ENCODE measurements around the gene GLTP.
"Not testable (repeated sequence)": the region's sequence is repeated elsewhere in the genome, so short reads cannot be mapped to it uniquely, and the experiment has no call there.

The GLTP gene

DNA sequence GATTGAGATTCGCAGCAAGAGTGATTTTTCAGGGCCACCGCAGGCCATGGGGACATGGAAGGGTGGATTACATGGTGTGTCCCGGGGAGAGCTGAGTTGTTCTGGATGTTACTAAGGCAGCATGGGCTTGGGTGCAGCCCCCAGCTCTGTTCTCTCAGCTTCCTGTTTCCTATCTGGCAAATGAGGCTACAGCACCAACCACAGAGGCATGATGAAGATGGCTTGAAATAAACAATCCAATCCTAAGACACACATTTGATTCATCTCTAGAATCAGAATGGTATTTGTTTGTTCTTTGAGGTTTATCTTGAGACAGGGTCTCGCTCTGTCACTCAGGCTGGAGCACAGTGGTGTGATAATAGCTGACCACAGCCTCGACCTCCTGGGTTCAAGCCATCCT, 21.6 kb downstream of the GLTP start:
- H3K4me1 Mint-ChIP-seq, result peaks cover 5% of the 10 kb centered on the region
- H3K4me3 Mint-ChIP-seq, result no peak overlapping the region

DNA sequence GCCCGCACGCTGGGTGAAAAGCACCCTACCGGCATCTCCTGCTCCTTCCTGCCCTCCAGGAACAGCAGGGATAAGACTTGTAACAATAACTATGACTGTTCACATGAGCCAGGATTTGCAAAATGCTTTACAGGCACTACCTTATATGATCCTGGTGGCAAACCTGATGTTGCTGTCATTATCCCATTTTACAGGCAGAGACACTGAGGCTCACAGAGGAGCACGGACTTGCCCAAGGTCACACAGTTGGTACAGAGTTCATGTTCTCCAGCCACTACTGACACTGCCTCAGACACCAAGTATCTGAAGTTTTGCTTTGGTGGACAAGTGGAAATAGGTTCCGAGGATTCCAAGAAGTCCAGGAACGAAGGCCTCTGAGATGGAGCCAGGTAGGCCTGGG, 22.6 kb downstream of the GLTP start:
- Mint-ChIP-seq H3K4me1 (no peaks in the 10 kb centered on the region), H3K27ac (no peak overlapping the region), H3K9me3 (no peaks in the 10 kb centered on the region), H3K27me3 (ENCODE audit: low read depth) (no peaks in the 10 kb centered on the region), H3K4me3 (no peak overlapping the region), H3K36me3 (ENCODE audit: low read depth) (peaks cover 4% of the 10 kb centered on the region)
- TF ChIP-seq, protein P1, sequence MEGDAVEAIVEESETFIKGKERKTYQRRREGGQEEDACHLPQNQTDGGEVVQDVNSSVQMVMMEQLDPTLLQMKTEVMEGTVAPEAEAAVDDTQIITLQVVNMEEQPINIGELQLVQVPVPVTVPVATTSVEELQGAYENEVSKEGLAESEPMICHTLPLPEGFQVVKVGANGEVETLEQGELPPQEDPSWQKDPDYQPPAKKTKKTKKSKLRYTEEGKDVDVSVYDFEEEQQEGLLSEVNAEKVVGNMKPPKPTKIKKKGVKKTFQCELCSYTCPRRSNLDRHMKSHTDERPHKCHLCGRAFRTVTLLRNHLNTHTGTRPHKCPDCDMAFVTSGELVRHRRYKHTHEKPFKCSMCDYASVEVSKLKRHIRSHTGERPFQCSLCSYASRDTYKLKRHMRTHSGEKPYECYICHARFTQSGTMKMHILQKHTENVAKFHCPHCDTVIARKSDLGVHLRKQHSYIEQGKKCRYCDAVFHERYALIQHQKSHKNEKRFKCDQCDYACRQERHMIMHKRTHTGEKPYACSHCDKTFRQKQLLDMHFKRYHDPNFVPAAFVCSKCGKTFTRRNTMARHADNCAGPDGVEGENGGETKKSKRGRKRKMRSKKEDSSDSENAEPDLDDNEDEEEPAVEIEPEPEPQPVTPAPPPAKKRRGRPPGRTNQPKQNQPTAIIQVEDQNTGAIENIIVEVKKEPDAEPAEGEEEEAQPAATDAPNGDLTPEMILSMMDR (IDR thresholded peaks at IDR 0.05; ENCODE audit: unreplicated experiment in 3 of 3), result no peak

More for the DNA sequence above, 21.6 kb downstream of the GLTP start:
- Mint-ChIP-seq H3K27ac (no peak overlapping the region), H3K36me3 (ENCODE audit: low read depth) (peaks cover 4% of the 10 kb centered on the region), H3K9me3 (no peaks in the 10 kb centered on the region), H3K27me3 (ENCODE audit: low read depth) (no peaks in the 10 kb centered on the region)
- TF ChIP-seq, protein P1 (IDR thresholded peaks at IDR 0.05; ENCODE audit: unreplicated experiment in 3 of 3), result no peak

DNA sequence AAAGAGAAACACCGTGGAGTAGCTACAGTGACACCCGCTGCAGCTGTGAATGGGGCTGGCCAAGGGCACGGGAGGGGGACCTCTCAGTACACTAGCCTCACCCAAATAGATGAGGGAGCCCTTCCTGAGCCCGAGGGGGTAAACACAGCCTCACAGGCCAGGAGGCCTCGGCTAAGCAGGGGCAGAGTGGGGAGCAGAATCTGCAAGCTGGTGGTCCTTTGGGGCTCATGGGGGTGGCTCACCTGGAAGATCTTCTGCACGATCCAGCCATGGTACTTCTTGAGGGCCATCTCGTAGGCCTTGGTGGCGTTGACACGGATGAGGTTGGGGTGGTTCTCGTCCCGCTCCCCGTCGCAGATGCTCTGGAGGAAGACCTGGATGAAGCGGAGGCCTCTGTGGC, 25.0 kb downstream of the GLTP start:
- no peaks in the 10 kb centered on the region for H3K4me1 Mint-ChIP-seq
- no peaks in the 10 kb centered on the region for H3K27me3 Mint-ChIP-seq (ENCODE audit: low read depth)
- no peak overlapping the region for H3K4me3 Mint-ChIP-seq
- no peaks in the 10 kb centered on the region for H3K9me3 Mint-ChIP-seq
- H3K36me3 Mint-ChIP-seq (ENCODE audit: low read depth), result peaks cover 4% of the 10 kb centered on the region
- TF ChIP-seq, protein P1 (IDR thresholded peaks at IDR 0.05; ENCODE audit: unreplicated experiment in 3 of 3), result no peak
- H3K27ac Mint-ChIP-seq, result no peak overlapping the region

DNA sequence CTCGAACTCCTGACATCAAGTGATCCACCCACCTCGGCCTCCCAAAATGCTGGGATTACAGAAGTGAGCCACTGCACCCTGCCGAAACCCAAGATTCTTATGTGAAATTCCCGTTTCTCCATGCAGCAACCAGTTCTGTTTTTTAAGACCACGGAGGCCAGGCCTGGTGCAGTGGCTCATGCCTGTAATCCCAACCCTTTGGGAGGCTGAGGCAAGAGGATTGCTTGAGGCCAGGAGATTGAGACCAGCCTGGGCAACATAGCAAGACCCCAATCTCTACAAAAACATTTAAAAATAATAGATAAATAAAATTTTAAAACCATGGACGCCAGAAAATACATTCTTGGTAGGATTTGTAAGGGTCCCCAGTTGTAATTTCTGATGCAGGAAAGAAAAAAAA, 29.8 kb downstream of the GLTP start:
- H3K9me3 Mint-ChIP-seq; H3K4me3 Mint-ChIP-seq; H3K36me3 Mint-ChIP-seq (ENCODE audit: low read depth); H3K4me1 Mint-ChIP-seq; H3K27ac Mint-ChIP-seq; H3K27me3 Mint-ChIP-seq (ENCODE audit: low read depth): not testable (repeated sequence)

DNA sequence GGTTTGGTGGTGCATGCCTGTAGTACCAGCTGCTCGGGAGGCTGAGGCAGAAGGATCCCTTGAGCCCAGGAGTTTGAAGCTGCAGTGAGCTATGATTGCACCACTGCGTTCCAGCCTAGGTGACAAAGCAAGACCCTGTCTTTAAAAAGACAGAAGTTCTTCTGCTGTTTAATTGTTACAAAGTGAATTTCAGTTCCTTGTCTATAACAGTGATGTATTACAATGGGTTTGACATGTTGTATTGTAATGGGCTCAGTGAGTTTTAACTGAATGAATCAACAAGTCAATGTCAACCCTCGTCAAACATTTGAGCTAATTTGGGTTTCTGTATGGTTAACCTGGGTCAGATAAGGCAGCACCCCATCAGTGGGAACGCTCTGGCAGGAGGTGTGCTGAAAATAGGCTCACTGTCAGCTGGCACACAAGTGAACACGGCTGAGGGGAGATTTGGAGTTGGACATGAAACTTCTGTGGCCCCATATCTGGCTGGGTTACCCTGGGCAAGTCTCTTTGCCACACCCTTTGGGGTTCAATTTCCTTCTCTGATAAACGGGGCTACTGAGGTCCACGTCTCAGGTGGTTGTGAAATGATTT, 33.1 kb downstream of the GLTP start:
- Mint-ChIP-seq H3K27ac (no peak overlapping the region), H3K36me3 (ENCODE audit: low read depth) (no peaks in the 10 kb centered on the region)
- TF ChIP-seq, protein P1 (IDR thresholded peaks at IDR 0.05; ENCODE audit: unreplicated experiment in 3 of 3), result no peak

DNA sequence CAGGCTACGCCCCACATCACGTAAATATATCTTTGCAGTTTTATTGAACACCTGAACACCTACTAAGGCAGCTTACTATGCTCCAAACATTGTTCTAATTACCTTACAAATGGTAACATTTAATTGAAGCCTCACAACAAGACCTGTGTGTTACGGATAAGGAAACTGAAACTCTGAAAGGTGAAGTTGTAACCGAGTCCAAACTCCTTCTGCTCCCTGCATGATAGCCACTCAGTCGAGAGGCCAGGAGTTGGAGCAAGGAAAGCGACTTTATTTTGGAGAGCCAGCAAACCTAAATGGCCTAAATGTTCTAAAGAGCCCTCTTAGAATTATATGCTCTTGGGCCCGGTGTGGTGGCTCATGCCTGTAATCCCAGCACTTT, 34.5 kb downstream of the GLTP start:
- no peak overlapping the region for H3K4me3 Mint-ChIP-seq
- no peaks in the 10 kb centered on the region for H3K4me1 Mint-ChIP-seq
- no peaks in the 10 kb centered on the region for H3K27me3 Mint-ChIP-seq (ENCODE audit: low read depth)
- H3K36me3 Mint-ChIP-seq (ENCODE audit: low read depth), result no peaks in the 10 kb centered on the region
- no peaks in the 10 kb centered on the region for H3K9me3 Mint-ChIP-seq
- TF ChIP-seq, protein P1 (IDR thresholded peaks at IDR 0.05; ENCODE audit: unreplicated experiment in 3 of 3), result no peak
- no peak overlapping the region for H3K27ac Mint-ChIP-seq

More for the DNA sequence above, 33.1 kb downstream of the GLTP start:
- Mint-ChIP-seq H3K4me3 (no peak overlapping the region), H3K4me1 (no peaks in the 10 kb centered on the region), H3K9me3 (no peaks in the 10 kb centered on the region), H3K27me3 (ENCODE audit: low read depth) (no peaks in the 10 kb centered on the region)

Data from nephron (organoid).